CD1c-positive myeloid dendritic cell (primary cell): ENCODE measurements around the gene CCNYL1.
"Not testable (repeated sequence)": the region's sequence is repeated elsewhere in the genome, so short reads cannot be mapped to it uniquely, and the experiment has no call there.

Experiments used
- DNase-seq: peaks from one replicate; pipeline ENCODE4 v3.0.0-alpha.2; 2016; ENCODE audit errors: extremely low spot score

CCNYL1 gene

GRCh38 chr2:207697411-207697810 is 14.0 kb upstream of the CCNYL1 start:
- DNase-seq: peak; percentile 20

GRCh38 chr2:207698301-207698700 is 13.1 kb upstream of the CCNYL1 start:
- DNase-seq: peak; percentile 32

GRCh38 chr2:207704078-207704477 is 7.4 kb upstream of the CCNYL1 start:
- DNase-seq: peak; percentile 28

- DNase-seq: peak; percentile 16
These were observed 6.8 kb upstream of the CCNYL1 start for GRCh38 chr2:207704671-207705070.

DNA sequence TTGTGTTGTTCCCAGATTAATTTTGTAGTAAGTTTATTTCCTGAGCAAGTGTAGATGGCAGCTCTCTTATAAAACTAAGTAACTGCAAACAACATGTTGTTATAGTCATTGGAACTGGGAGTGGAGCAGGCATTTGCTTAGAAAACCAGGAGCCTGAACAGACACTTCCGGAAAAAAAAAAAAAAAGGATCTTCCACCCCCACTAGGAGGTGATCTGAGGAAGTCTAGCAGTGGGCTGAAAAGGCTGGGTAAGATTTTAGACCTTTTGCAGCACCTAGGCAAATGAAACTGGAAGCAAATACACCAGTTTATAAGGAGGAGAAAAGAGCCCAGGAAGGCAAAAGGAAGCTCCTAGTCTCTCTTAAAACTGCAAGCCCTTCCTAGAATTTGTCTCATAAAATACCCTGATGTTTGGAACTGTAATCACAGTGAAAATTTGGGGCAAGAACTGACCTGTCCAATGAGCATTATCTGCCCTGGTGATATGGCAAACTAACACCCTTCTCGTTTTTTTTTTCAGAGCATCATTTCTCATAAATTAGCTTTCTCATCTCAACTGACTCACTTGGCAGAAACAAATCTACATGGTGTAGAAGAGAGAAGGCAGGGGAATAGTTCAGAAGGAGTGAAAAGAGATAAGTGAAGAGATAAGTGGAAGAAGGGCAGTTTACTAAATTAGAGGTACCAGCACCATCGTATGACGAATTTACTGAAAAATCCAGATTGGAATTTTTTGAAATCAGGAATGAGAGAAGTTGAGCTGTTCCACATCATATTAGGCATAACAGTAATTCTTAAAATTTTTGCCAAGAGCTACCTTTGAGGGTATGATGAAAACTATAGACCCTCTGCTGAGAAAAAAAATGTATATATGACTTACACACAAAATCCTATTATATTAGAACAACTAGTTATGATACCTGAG is 4.2 kb upstream of the CCNYL1 start:
- DNase-seq: peak; percentile 57

- DNase-seq: peak; percentile 58
These were observed 500 bp downstream of the CCNYL1 start for GRCh38 chr2:207711750-207712530.

GRCh38 chr2:207716056-207716455 is 4.6 kb downstream of the CCNYL1 start:
- no peak for DNase-seq

DNA sequence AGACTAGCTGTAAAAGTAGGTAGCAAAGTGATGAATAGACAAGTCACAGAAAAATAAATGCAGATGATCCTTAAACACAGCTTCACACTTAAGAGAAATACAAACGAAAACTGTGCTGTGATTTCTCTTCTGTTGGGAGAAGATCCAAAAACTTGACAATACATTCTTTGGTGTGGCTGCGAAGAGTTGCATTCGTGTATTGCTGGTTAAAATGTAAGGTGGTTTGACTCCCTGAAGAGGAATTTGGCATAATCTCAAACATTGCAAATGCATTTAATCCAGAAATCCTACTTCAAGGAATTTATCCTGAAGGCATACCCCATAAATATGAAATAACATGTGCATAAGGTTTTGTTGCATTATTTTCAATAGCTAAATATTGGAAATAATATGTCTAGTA is 7.1 kb downstream of the CCNYL1 start:
- no peak for DNase-seq

DNA sequence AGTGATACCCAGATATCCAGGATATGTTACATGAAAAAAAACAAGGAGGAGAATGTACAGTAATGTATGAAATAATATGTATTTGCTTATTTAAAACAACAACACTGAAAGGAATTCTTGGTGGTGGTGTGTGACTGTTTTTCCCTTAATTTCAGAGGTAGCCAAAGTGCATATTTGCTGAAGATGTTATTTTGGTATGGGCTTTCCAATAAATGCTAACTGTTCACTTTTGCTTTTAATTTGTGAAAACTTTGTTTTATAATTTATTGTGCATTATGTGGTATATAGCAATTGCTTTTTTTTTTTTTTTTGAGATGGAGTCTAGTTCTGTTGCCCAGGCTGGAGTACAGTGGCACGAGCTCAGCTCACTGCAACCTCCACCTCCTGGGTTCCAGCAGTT is 7.6 kb downstream of the CCNYL1 start:
- no peak for DNase-seq

DNA sequence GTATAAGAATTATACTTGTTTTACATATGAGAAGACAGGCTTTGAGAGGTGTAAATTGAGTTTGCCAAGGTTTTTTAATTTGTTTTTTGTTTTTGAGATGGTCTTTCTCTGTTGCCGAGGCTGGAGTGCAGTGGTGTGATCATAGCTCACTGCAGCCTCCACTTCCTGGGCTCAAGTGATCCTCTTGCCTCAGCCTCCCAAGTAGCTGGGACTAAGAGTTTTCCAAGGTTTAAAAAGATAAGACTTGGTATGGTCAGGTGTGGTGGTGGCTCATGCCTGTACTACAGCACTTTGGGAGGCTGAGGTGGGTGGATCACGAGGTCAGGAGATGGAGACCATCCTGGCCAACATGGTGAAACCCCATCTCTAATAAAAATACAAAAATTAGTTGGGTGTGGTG is 8.2 kb downstream of the CCNYL1 start:
- DNase-seq: not testable (repeated sequence)

- DNase-seq: no peak
These were observed 9.2 kb downstream of the CCNYL1 start for GRCh38 chr2:207720517-207721187.

- no peak for DNase-seq
These were observed 11.5 kb downstream of the CCNYL1 start for GRCh38 chr2:207722773-207723424.

DNA sequence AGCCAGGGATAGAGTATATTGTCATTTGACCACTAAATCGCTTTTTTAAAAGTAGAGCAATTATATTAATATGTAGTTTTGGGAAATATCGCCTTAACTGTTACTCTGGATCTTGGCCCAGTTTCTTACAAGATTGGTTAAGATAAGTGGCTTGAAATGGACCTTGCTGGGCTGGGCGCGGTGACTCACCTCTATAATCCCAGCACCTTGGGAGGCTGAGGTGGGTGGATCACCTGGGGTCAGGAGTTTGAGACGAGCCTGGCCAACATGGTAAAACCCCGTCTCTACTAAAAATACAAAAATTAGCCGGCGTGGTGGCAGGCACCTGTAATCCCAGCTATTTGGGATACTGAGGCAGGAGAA is 12.0 kb downstream of the CCNYL1 start:
- not testable (repeated sequence) for DNase-seq

DNA sequence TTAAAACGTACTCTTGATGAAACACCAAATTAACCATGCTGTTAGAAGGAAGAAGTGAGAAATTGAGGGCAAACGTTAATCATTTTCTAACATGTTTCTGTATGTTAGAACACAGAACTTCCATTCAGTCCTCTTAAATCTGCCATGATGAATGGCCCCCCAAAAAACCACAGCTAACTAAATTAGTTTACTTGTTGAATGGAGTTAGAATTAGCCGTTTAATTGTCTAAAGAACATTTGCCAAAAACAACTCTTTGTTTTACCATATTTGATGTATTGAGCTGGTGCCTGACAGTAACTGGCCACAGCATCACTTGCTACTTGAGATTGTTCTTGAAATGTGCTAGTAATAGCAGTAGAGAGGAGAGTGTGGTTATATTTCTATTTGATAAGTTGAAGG is 12.7 kb downstream of the CCNYL1 start:
- DNase-seq: no peak

DNA sequence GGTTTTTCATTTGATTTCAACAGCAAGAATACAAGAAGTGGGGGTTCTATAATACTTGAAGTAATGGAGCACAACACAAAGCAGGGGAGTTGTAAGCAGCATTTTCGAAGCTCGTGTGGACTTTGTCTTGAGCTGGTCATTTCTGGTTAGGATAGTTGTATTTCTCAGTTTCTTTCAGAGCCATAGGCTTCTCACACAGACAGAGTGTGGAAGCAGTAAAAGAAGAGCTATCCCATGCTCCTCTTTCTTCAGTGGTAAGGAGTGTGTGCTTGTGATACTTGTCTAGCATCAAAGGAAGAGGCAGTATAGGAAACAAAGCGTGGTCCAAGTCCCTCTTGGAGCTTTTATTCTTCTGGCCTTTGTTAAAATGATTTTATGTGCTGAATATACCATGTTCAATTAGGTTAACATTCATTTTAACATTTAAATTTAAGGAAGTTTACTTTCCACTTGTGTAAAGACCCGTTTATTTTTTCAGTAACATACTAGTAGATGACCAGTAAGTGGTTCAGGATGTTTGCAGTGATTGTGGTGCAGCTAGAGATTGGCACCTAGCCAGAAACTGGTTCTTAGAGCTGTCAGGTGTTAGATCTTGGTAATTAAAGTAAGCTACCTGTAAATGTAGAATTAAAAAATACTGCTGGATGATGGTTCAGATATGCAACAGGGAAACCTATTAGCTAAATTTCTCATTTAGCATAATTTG is 14.6 kb downstream of the CCNYL1 start:
- no peak for DNase-seq

GRCh38 chr2:207727261-207727660 is 15.8 kb downstream of the CCNYL1 start:
- no peak for DNase-seq

DNA sequence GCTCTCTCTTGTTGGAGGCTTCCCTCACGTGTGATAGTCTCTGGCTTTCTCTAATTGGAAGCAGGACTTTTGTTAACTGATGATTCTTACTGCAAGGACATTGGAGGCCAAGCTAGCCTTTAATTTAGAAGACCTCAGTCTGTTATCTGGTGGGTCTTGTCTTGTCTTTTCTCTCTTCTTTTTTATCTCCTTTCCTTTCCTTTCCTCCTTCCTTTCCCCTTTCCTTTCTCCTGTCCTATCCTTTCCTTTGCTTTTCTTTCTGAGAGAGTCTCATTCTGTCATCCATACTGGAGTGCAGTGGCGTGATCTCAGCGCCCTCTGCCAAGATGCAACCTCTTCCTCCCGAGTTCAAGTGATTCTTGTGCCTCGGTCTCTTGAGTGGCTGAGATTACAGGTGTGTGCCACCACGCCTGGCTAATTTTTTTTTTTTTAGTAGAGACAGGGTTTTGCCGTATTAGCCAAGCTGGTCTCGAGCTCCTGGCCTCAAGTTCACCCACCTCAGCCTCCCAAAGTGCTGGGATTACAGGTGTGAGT is 18.1 kb downstream of the CCNYL1 start:
- no peak for DNase-seq

- DNase-seq: no peak
These were observed 19.7 kb downstream of the CCNYL1 start for GRCh38 chr2:207731138-207731537.

GRCh38 chr2:207733597-207734240 is 22.3 kb downstream of the CCNYL1 start:
- DNase-seq: no peak

DNA sequence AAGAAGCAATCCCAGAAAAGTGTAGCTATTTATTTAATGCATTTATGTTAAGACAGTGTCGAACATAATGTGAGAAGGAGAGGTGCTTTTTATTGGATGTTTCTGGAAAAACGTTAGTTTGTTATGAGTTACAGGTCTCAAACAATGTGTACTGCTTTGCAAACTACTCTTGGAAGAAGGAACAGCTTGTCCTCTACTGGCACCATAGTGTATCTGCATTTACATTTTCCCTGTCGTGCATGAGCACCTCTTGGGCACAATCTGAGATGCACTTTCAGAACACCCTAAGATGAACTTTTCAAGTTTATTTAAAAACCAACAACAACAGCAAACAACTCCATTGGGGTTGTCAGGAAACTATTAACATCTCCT is 22.8 kb downstream of the CCNYL1 start:
- DNase-seq: peak; percentile 20
